ENCODE results near the gene TLCD3B. TPM values are rescaled to one million over a fixed set of nuclear protein-coding genes. Genes with fewer than 3 reads are reported as not detected.

TLCD3B gene
- total and polyA plus RNA-seq, 4 donors, result 0.03 to 0.43 TPM; not detected in 2

- DNase-seq (no peak), ATAC-seq (ENCODE audit: insufficient read depth, low FRiP score) (no peak)
- H3K4me3 ChIP-seq, result no peak overlapping the region
- peaks cover 5 to 22% (median 12%) of the 10 kb centered on the region in 5 donors for H3K4me1 ChIP-seq (ENCODE audit: control insufficient read depth in 5 of 5, insufficient read depth in 5 of 5, low read length in 5 of 5)
- no peak for TF ChIP-seq CTCF (IDR thresholded peaks at IDR 0.05; ENCODE audit: control extremely low read depth, extremely low read depth)
- no peaks in the 10 kb centered on the region for H3K9me3 ChIP-seq (ENCODE audit: control insufficient read depth in 4 of 4, insufficient read depth in 3 of 4, low read length in 3 of 4)
- no peak overlapping the region for H3K9ac ChIP-seq (ENCODE audit: insufficient read depth in 1 of 2, low read length in 2 of 2)
- H3K27ac ChIP-seq (ENCODE audit: low read depth in 1 of 2, low read length in 1 of 2), result no peak overlapping the region
- WGBS, 2 donors, result 86 to 87% methylated on average over 9 of the region's 9 CpGs
- H3K27me3 ChIP-seq (ENCODE audit: control insufficient read depth in 3 of 3, insufficient read depth in 3 of 3, low read length in 2 of 3), result no peaks in the 10 kb centered on the region
- H3K36me3 ChIP-seq (ENCODE audit: control insufficient read depth in 4 of 4, insufficient read depth in 4 of 4, low read length in 4 of 4), result peaks cover 16 to 46% (median 33%) of the 10 kb centered on the region in 4 donors
These were observed 37.3 kb upstream of the TLCD3B start for GRCh38 chr16:30068333-30068732.

- 86 to 97% methylated on average over 6 of the region's 6 CpGs for WGBS, 2 donors
- Histone ChIP-seq H3K9ac (ENCODE audit: insufficient read depth in 1 of 2, low read length in 2 of 2) (peak overlapping the region in 1 of 2 donors; percentile 89), H3K27ac (ENCODE audit: low read depth in 1 of 2, low read length in 1 of 2) (no peak overlapping the region), H3K27me3 (ENCODE audit: control insufficient read depth in 3 of 3, insufficient read depth in 3 of 3, low read length in 2 of 3) (no peaks in the 10 kb centered on the region), H3K9me3 (ENCODE audit: control insufficient read depth in 4 of 4, insufficient read depth in 3 of 4, low read length in 3 of 4) (no peaks in the 10 kb centered on the region), H3K4me1 (ENCODE audit: control insufficient read depth in 5 of 5, insufficient read depth in 5 of 5, low read length in 5 of 5) (peaks cover 7 to 24% (median 12%) of the 10 kb centered on the region in 5 donors), H3K4me3 (no peak overlapping the region), H3K36me3 (ENCODE audit: control insufficient read depth in 4 of 4, insufficient read depth in 4 of 4, low read length in 4 of 4) (peaks cover 16 to 46% (median 33%) of the 10 kb centered on the region in 4 donors)
- no peak for ATAC-seq (ENCODE audit: insufficient read depth, low FRiP score)
- no peak for TF ChIP-seq CTCF (IDR thresholded peaks at IDR 0.05; ENCODE audit: control extremely low read depth, extremely low read depth)
- no peak for DNase-seq
These were observed 36.5 kb upstream of the TLCD3B start for GRCh38 chr16:30067584-30067916.

- DNase-seq, result no peak
- WGBS, 2 donors, result 61 to 69% methylated on average over 21 of the region's 21 CpGs
- no peak for TF ChIP-seq CTCF (IDR thresholded peaks at IDR 0.05; ENCODE audit: control extremely low read depth, extremely low read depth)
- Histone ChIP-seq H3K4me3 (peak overlapping the region; percentile 96), H3K9ac (ENCODE audit: insufficient read depth in 1 of 2, low read length in 2 of 2) (peak overlapping the region; percentile 69 to 89), H3K27ac (ENCODE audit: low read depth in 1 of 2, low read length in 1 of 2) (peak overlapping the region; percentile 95 to 99), H3K36me3 (ENCODE audit: control insufficient read depth in 4 of 4, insufficient read depth in 4 of 4, low read length in 4 of 4) (peaks cover 14 to 42% (median 32%) of the 10 kb centered on the region in 4 donors), H3K27me3 (ENCODE audit: control insufficient read depth in 3 of 3, insufficient read depth in 3 of 3, low read length in 2 of 3) (no peaks in the 10 kb centered on the region), H3K9me3 (ENCODE audit: control insufficient read depth in 4 of 4, insufficient read depth in 3 of 4, low read length in 3 of 4) (no peaks in the 10 kb centered on the region), H3K4me1 (ENCODE audit: control insufficient read depth in 5 of 5, insufficient read depth in 5 of 5, low read length in 5 of 5) (peaks cover 7 to 24% (median 12%) of the 10 kb centered on the region in 5 donors)
- ATAC-seq (ENCODE audit: insufficient read depth, low FRiP score), result no peak
These were observed 35.9 kb upstream of the TLCD3B start for GRCh38 chr16:30066761-30067583.

All from lung (tissue), 12 donors.